H1 (cell line): Measurements from ENCODE around the gene NR3C2. TPM values are rescaled to one million over a fixed set of nuclear protein-coding genes. Genes with fewer than 3 reads are reported as not detected.

Experiments
- ASH2L ChIP-seq: fragments of 200-600, 300-600 bp; sonication (generic); IDR thresholded peaks from one replicate; pipeline ENCODE4 v1.7.1; 2017; ENCODE audit warnings: low read length
- CBX8 ChIP-seq: fragments of 300-800, 300-1000 bp; sonication (generic); IDR thresholded peaks from 2 replicates; pipeline ENCODE4 v1.7.1; 2016; ENCODE audit warnings: low read depth, low read length, borderline replicate concordance
- CHD2 ChIP-seq: IDR thresholded peaks from 2 replicates; pipeline ENCODE4 v1.6.1; 2012; ENCODE audit warnings: low read length, improper control_type of control experiment
- EGR1 ChIP-seq: IDR thresholded peaks from 2 replicates; pipeline ENCODE4 v1.6.1; 2011; ENCODE audit warnings: low read depth, low read length, borderline replicate concordance
- EP300 ChIP-seq, 2 experiments: IDR thresholded peaks; 1 replicate in 1 of 2; 2 replicates in 1 of 2; pipeline ENCODE4 v1.6.1; 2011 to 2012; ENCODE audit warnings: low read depth in 2 of 2, low read length in 2 of 2, mild to moderate bottlenecking in 2 of 2, borderline replicate concordance in 1 of 2, inconsistent platforms in 1 of 2, moderate library complexity in 1 of 2
- EZH2 ChIP-seq: fragments of 200-600 bp; sonication (generic); IDR thresholded peaks from 2 replicates; pipeline ENCODE4 v1.7.1; 2012; ENCODE audit warnings: low read depth, mild to moderate bottlenecking, moderate library complexity, low read length, inconsistent platforms; ENCODE audit not compliant: severe bottlenecking
- GTF2F1 ChIP-seq: IDR thresholded peaks from 2 replicates; pipeline ENCODE4 v1.6.1; 2012; ENCODE audit warnings: low read depth, low read length, improper control_type of control experiment, borderline replicate concordance
- JUN ChIP-seq: IDR thresholded peaks from 2 replicates; pipeline ENCODE4 v1.6.1; 2011; ENCODE audit warnings: low read depth, mild to moderate bottlenecking, improper control_type of control experiment, low read length
- JUND ChIP-seq: IDR thresholded peaks from 2 replicates; pipeline ENCODE4 v1.6.1; 2011; ENCODE audit warnings: mild to moderate bottlenecking, improper control_type of control experiment, low read length
- KDM4A ChIP-seq: IDR thresholded peaks from one replicate; pipeline ENCODE4 v1.7.1; 2012; ENCODE audit warnings: low read depth, mild to moderate bottlenecking, moderate library complexity, low read length, inconsistent platforms; ENCODE audit not compliant: severe bottlenecking
- KDM5A ChIP-seq: fragments of 200-600 bp; IDR thresholded peaks from 2 replicates; pipeline ENCODE4 v1.7.1; 2012; ENCODE audit warnings: mild to moderate bottlenecking, low read length, inconsistent platforms, mixed read lengths
- RAD21 ChIP-seq, 2 experiments: IDR thresholded peaks in 1 of 2; conservative IDR thresholded peaks in 1 of 2; 2 replicates each; pipeline ENCODE4 v1.6.1; 2011; ENCODE audit warnings: low read depth in 2 of 2, low read length in 2 of 2, improper control_type of control experiment in 1 of 2, inconsistent platforms in 1 of 2, mild to moderate bottlenecking in 1 of 2, moderate library complexity in 1 of 2
- RBBP5 ChIP-seq: IDR thresholded peaks from 2 replicates; pipeline ENCODE4 v1.7.1; 2012; ENCODE audit warnings: low read depth, mild to moderate bottlenecking, inconsistent platforms, low read length, moderate library complexity, borderline replicate concordance
- RFX5 ChIP-seq: IDR thresholded peaks from 2 replicates; pipeline ENCODE4 v1.6.1; 2011; ENCODE audit warnings: low read depth, low read length, improper control_type of control experiment, borderline replicate concordance
- RNF2 ChIP-seq: fragments of 200-900, 300-1000 bp; sonication (generic); IDR thresholded peaks from 2 replicates; pipeline ENCODE4 v1.7.1; 2016; ENCODE audit warnings: borderline replicate concordance, low read depth, mild to moderate bottlenecking, antibody characterized with exemption, low read length; ENCODE audit not compliant: poor library complexity, severe bottlenecking; ENCODE audit errors: missing control alignments
- SP4 ChIP-seq: IDR thresholded peaks from 2 replicates; pipeline ENCODE4 v1.6.1; 2012; ENCODE audit warnings: low read length, inconsistent platforms
- SRF ChIP-seq: IDR thresholded peaks from 2 replicates; pipeline ENCODE4 v1.6.1; 2011; ENCODE audit warnings: mild to moderate bottlenecking, low read depth, low read length, moderate library complexity
- TAF1 ChIP-seq: IDR thresholded peaks from 2 replicates; pipeline ENCODE4 v1.6.1; 2011; ENCODE audit warnings: mild to moderate bottlenecking, low read depth, low read length
- TAF7 ChIP-seq: optimal IDR thresholded peaks from 2 replicates; pipeline ENCODE3; 2011; ENCODE audit warnings: low read depth, mild to moderate bottlenecking, inconsistent platforms, low read length, moderate library complexity, borderline replicate concordance
- TCF12 ChIP-seq: IDR thresholded peaks from 2 replicates; pipeline ENCODE4 v1.6.1; 2011; ENCODE audit warnings: low read depth, mild to moderate bottlenecking, low read length
- TEAD4 ChIP-seq: IDR thresholded peaks from 2 replicates; pipeline ENCODE4 v1.6.1; 2012; ENCODE audit warnings: low read depth, low read length, inconsistent platforms, mixed read lengths
- YY1 ChIP-seq: IDR thresholded peaks from 2 replicates; pipeline ENCODE4 v1.6.1; 2011; ENCODE audit warnings: low read depth, mild to moderate bottlenecking, low read length
- ZNF274 ChIP-seq: IDR thresholded peaks from 2 replicates; pipeline ENCODE4 v1.7.0; 2012; ENCODE audit warnings: low read length, borderline replicate concordance; ENCODE audit errors: extremely low read depth
- polyA plus RNA-seq, 7 experiments: library from polyadenylated mRNA; depleted of rRNA in 3 of 7; stranded (reverse) in 5 of 7; unstranded in 2 of 7; fragments of >200 nt in 5 of 7; fragments of 200-250 nt in 2 of 7; gene quantifications; 1 replicate in 5 of 7; 2 replicates in 1 of 7; 4 replicates in 1 of 7; pipeline versions ENCODE4 v1.2.1 to v1.2.3, GENCODE V29; 2011 to 2013; ENCODE audit warnings: missing spikeins in 2 of 7, mixed read lengths in 2 of 7
- total RNA-seq: library from RNA; stranded (reverse); fragmentation: NEBNext Ultra II Directional; extraction: Animal tissue kit (Norgen Biotek cat#: 25700); gene quantifications from 2 replicates; pipeline ENCODE4 v1.2.1, GENCODE V29; 2021
- TF ChIP-seq, protein P1 (sequence below): IDR thresholded peaks from 2 replicates; pipeline ENCODE4 v1.6.1; 2011; ENCODE audit warnings: low read depth, mild to moderate bottlenecking, low read length; ENCODE audit not compliant: insufficient read depth

Gene NR3C2
- total and polyA plus RNA-seq, 2 of the 8 experiments (the other 6 are each of a cell fraction or from before 2014, with no cell fraction given), result 0.80 to 3.9 TPM

DNA sequence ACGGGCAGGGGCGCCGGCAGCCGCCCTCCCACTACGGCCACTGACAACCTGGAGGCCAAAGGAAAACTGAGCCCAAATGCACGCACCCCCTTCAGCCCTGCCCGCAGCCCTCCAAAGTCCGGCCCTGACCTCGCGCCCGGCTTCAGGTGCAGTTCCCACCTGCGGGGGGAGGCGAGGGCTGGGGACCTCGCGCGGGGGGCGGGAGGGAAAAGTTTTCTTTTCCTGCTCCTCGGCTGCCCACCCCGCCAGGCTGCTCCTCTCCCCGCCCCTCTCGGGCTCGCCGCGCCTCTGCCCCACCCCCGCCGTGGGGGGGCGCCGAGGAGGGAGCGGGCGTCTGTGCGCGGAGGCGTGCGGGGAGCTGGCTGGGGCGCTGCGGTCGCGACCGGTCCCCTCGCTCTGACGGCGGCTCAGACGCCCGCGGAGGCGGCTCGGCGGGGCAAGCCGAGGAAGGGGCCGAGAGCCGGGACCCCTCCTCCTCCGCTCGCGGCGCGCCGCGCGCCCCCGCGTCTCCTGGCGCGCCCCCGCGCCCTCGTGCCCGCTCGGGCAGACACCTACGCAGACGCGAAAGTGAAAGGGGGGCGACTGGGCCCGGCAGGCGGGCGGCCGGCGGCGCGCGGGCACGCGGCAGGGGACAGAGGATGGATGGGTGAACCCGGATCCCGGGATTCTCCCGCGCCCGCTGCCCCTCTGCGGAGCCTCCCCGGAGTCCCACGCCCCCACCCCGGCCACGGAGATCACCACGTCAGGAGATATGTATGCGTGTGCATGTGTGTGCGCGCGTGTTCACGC, 3.1 kb upstream of the NR3C2 start (continued):
- TF ChIP-seq RFX5 (no peak), EP300 (IDR thresholded peaks at IDR 0.05; ENCODE audit: borderline replicate concordance in 1 of 2, low read depth in 2 of 2, low read length in 2 of 2) (no peak), CBX8 (no peak), ZNF274 (no peak), JUND (no peak), JUN (no peak), KDM4A (peak; percentile 46), GTF2F1 (no peak), CHD2 (no peak), YY1 (no peak), SP4 (no peak), ASH2L (no peak), EZH2 (no peak), KDM5A (no peak), RNF2 (no peak), SRF (no peak), RBBP5 (peak; percentile 69; the same call in 1 of the 2 replicates), TEAD4 (no peak), EGR1 (peak; percentile 85; the same call in 1 of the 2 replicates), TAF1 (no peak), TAF7 (peak; percentile 1), RAD21 (IDR thresholded peaks at IDR 0.05 in 1 of 2, conservative IDR thresholded peaks at IDR 0.05 in 1 of 2; ENCODE audit: low read depth in 2 of 2, low read length in 2 of 2) (no peak), TCF12 (no peak)
- TF ChIP-seq, protein P1, sequence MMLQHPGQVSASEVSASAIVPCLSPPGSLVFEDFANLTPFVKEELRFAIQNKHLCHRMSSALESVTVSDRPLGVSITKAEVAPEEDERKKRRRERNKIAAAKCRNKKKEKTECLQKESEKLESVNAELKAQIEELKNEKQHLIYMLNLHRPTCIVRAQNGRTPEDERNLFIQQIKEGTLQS, result no peak
